Uterus (tissue), 4 donors: ENCODE measurements around the gene LRRC3. TPM values are rescaled to one million over a fixed set of nuclear protein-coding genes. Genes with fewer than 3 reads are reported as not detected.
A peak's percentile ranks its signal among the peaks of the same experiment; 100 is the strongest.

Experiments
- DNase-seq, 2 donors: peaks; one replicate each; pipeline ENCODE4 v3.0.0-alpha.2; 2019 to 2020
- H3K27ac ChIP-seq, 2 donors: fragments of 200-600 bp; sonication (generic); 1 replicate in 1 of 2; 2 replicates in 1 of 2; pipeline ENCODE4 v1.5.1; 2016 to 2018
- H3K27me3 ChIP-seq, 2 donors: fragments of 200-600 bp; sonication (generic); one replicate each; pipeline ENCODE4 v1.5.1; 2018 to 2019; ENCODE audit warnings: control low read depth in 1 of 2
- H3K36me3 ChIP-seq, 2 donors: fragments of 200-600 bp; sonication (generic); one replicate each; pipeline ENCODE4 v1.5.1; 2019; ENCODE audit warnings: control low read depth in 1 of 2
- H3K4me1 ChIP-seq, 2 donors: fragments of 200-600 bp; sonication (generic); one replicate each; pipeline ENCODE4 v1.5.1; 2018 to 2019; ENCODE audit warnings: control low read depth in 1 of 2
- H3K4me3 ChIP-seq, 2 donors: fragments of 200-600 bp; sonication (generic); 1 replicate in 1 of 2; 2 replicates in 1 of 2; pipeline ENCODE4 v1.5.1; 2018 to 2019; ENCODE audit warnings: mild to moderate bottlenecking in 1 of 2
- H3K9me3 ChIP-seq, 2 donors: fragments of 200-600 bp; sonication (generic); one replicate each; pipeline ENCODE4 v1.5.1; 2019; ENCODE audit warnings: control low read depth in 1 of 2
- POLR2A ChIP-seq, 2 donors: fragments of 450-650 bp; IDR thresholded peaks; one replicate each; pipeline ENCODE4 v1.6.1; 2016; ENCODE audit warnings: antibody characterized with exemption in 2 of 2, mild to moderate bottlenecking in 1 of 2, moderate library complexity in 1 of 2
- intact Hi-C: fragments of 100-400 bp; cut with DNase I; formaldehyde crosslinking; loops from one replicate; pipeline ENCODE4 v1.15.1; 2023; ENCODE audit warnings: low total_unique reads
- total RNA-seq, 4 donors: library from RNA; depleted of rRNA in 3 of 4; stranded (reverse); fragments of >200 nt in 3 of 4; gene quantifications; one replicate each; pipeline versions ENCODE4 v1.1.0 to v1.2.4, GENCODE V29; 2014 to 2023
- TF ChIP-seq, protein P1 (sequence below), 4 experiments: fragments of 200-600 bp in 2 of 4; fragments of 450-650 bp in 2 of 4; sonication (generic) in 2 of 4; IDR thresholded peaks; one replicate each; pipeline ENCODE4 v1.5.1; 2016 to 2019; ENCODE audit warnings: antibody characterized with exemption in 4 of 4, mild to moderate bottlenecking in 2 of 4, moderate library complexity in 1 of 4
- donor health status: DM: yes; HTN: yes; CAD: no.

The LRRC3 gene
- total RNA-seq, 4 donors from 2014 or later: under 0.01 to 2.3 (median 2.3) TPM; not detected in 1

DNA sequence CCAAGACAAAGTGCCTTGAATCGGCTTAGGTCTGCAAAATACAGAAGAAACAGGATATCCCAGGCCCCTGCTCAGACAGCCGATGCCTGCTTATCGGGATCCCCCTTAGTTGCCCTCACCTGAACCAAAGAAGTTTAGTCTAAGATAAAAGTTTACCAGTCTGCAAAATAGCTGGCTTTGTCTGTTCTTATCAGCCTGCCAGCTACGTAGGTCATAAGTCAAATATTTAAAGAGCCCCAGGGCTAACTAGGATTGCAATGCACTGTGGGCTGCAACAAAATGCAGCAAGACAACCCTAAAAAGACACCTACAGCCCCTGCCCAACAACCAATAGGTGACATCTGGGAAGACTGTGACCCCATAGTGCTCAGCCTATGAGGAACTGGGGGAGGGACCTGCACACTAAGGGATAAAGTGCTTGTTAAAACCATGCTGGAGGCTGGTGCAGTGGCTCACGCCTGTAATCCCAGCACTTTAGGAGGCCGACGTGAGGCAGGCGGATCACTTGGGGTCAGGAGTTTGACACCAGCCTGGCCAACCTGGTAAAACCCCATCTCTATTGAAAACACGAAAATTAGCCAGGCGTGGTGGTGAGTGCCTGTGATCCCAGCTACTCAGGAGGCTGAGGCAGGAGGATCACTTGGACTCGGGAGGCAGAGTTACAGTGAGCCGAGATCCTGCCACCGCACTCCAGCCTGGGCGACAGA, 27.4 kb downstream of the LRRC3 start:
- intact Hi-C loops: no loop called here
- Histone ChIP-seq H3K9me3 (no peaks in the 10 kb centered on the region), H3K27ac (no peak overlapping the region), H3K4me1 (no peaks in the 10 kb centered on the region), H3K27me3 (no peaks in the 10 kb centered on the region), H3K4me3 (no peak overlapping the region), H3K36me3 (no peaks in the 10 kb centered on the region)
- TF ChIP-seq, protein P1, sequence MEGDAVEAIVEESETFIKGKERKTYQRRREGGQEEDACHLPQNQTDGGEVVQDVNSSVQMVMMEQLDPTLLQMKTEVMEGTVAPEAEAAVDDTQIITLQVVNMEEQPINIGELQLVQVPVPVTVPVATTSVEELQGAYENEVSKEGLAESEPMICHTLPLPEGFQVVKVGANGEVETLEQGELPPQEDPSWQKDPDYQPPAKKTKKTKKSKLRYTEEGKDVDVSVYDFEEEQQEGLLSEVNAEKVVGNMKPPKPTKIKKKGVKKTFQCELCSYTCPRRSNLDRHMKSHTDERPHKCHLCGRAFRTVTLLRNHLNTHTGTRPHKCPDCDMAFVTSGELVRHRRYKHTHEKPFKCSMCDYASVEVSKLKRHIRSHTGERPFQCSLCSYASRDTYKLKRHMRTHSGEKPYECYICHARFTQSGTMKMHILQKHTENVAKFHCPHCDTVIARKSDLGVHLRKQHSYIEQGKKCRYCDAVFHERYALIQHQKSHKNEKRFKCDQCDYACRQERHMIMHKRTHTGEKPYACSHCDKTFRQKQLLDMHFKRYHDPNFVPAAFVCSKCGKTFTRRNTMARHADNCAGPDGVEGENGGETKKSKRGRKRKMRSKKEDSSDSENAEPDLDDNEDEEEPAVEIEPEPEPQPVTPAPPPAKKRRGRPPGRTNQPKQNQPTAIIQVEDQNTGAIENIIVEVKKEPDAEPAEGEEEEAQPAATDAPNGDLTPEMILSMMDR (IDR thresholded peaks at IDR 0.05): no peak
- no peak for TF ChIP-seq POLR2A (IDR thresholded peaks at IDR 0.05)
- DNase-seq: no peak

GRCh38 chr21:44483288-44484237, 28.3 kb downstream of the LRRC3 start:
- H3K4me1 ChIP-seq: no peaks in the 10 kb centered on the region
- TF ChIP-seq, protein P1 (IDR thresholded peaks at IDR 0.05): no peak
- no peak for TF ChIP-seq POLR2A (IDR thresholded peaks at IDR 0.05)
- intact Hi-C loops: no loop called here
- H3K36me3 ChIP-seq: no peaks in the 10 kb centered on the region
- H3K27ac ChIP-seq: no peak overlapping the region
- no peaks in the 10 kb centered on the region for H3K27me3 ChIP-seq
- H3K4me3 ChIP-seq: no peak overlapping the region
- DNase-seq: no peak
- H3K9me3 ChIP-seq: no peaks in the 10 kb centered on the region

DNA sequence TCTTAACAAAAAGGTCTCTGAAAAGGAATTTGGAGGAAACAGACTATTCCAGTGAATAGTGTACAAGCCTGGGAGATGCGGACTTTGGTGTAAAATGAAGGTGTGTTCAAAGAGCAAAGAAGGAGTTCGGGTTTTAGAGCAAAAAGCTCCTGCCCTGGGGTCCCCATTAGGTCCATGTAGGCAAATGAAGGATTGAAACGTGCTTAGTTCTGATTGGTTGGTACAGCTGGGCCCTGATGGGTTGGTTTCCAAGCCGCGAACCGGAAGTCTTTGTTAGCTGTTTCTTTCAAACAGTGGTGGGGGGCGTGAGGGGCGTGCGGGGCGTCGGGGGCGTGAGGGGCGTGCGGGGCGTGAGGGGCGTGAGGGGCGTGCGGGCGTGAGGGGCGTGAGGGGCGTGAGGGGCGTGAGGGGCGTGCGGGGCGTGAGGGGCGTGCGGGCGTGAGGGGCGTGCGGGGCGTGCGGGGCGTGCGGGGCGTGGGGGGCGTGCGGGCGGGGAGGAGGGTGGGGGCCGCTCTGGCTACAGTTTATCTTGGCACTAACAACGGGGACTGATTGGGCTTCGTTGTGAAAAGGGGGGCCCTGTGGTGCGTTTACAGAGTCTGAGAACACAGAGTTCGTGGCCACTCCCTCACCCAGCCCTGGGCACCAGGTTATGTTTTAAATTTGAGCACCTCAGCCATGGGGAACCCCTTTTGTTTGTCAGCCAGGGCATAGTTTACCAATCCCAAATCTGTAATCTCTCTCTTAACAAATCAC, 29.4 kb downstream of the LRRC3 start:
- intact Hi-C loops: no loop called here
- H3K4me1 ChIP-seq: no peaks in the 10 kb centered on the region

GRCh38 chr21:44485254-44485793, 30.0 kb downstream of the LRRC3 start:
- Histone ChIP-seq H3K27me3 (no peaks in the 10 kb centered on the region), H3K4me1 (no peaks in the 10 kb centered on the region), H3K9me3 (no peaks in the 10 kb centered on the region), H3K36me3 (no peaks in the 10 kb centered on the region), H3K4me3 (peak overlapping the region in 1 of 2 donors; percentile 21), H3K27ac (no peak overlapping the region)
- DNase-seq: peak in 1 of 2 donors; percentile 34
- intact Hi-C loops: no loop called here
- no peak for TF ChIP-seq POLR2A (IDR thresholded peaks at IDR 0.05)
- TF ChIP-seq, protein P1 (IDR thresholded peaks at IDR 0.05): no peak

More for the DNA sequence above, 29.4 kb downstream of the LRRC3 start:
- DNase-seq: no peak
- H3K9me3 ChIP-seq: no peaks in the 10 kb centered on the region
- no peak overlapping the region for H3K4me3 ChIP-seq
- TF ChIP-seq POLR2A (IDR thresholded peaks at IDR 0.05): no peak
- TF ChIP-seq, protein P1 (IDR thresholded peaks at IDR 0.05): no peak
- H3K36me3 ChIP-seq: no peaks in the 10 kb centered on the region
- H3K27ac ChIP-seq: no peak overlapping the region
- no peaks in the 10 kb centered on the region for H3K27me3 ChIP-seq
